Psoas muscle (tissue), 8 donors: ENCODE measurements around the gene CYBC1. TPM values are rescaled to one million over a fixed set of nuclear protein-coding genes. Genes with fewer than 3 reads are reported as not detected.

Source experiments
- ATAC-seq, 4 donors: fragments of 200-7000 bp; cut with Tn5 transposase; one replicate each; pipeline ENCODE4 v1.9.1; 2020; ENCODE audit warnings: moderate library complexity in 3 of 4, mild to moderate bottlenecking in 2 of 4
- DNase-seq, 2 donors: peaks; one replicate each; pipeline ENCODE4 v3.0.0-alpha.2; 2020
- H3K27ac ChIP-seq: fragments of 200-600 bp; one replicate; pipeline ENCODE4 v1.8.0; 2022
- H3K27me3 ChIP-seq, 3 donors: fragments of 200-600 bp in 1 of 3; one replicate each; pipeline versions ENCODE4 v1.6.1 to v1.8.0; 2013 to 2022; ENCODE audit warnings: low read length in 2 of 3, mild to moderate bottlenecking in 2 of 3, moderate library complexity in 1 of 3; ENCODE audit not compliant: insufficient read depth in 3 of 3
- H3K36me3 ChIP-seq, 2 donors: fragments of 200-600 bp in 1 of 2; one replicate each; pipeline versions ENCODE4 v1.6.1 to v1.8.0; 2013 to 2022; ENCODE audit warnings: low read depth in 1 of 2, mild to moderate bottlenecking in 1 of 2, moderate library complexity in 1 of 2; ENCODE audit not compliant: insufficient read depth in 1 of 2
- H3K4me1 ChIP-seq: fragments of 200-600 bp; one replicate; pipeline ENCODE4 v1.8.0; 2022
- H3K4me3 ChIP-seq: fragments of 200-600 bp; one replicate; pipeline ENCODE4 v1.8.0; 2022; ENCODE audit warnings: mild to moderate bottlenecking
- H3K9me3 ChIP-seq: fragments of 200-600 bp; one replicate; pipeline ENCODE4 v1.8.0; 2022
- WGBS, 3 donors: extraction: QIAGEN DNeasy Blood & Tissue Kit; methylation state at CpG; one replicate each; pipeline versions ENCODE4 v1.1.6 to v1.1.7; 2013; 5-methylcytosine and 5-hydroxymethylcytosine counted together
- intact Hi-C, 2 donors: fragments of 100-400 bp; cut with DNase I; formaldehyde crosslinking; loops; one replicate each; pipeline versions ENCODE4 v1.11.0 to v1.14.2; 2022
- polyA plus RNA-seq, 3 donors: library from polyadenylated mRNA; stranded (reverse); fragments of 200-250 nt; gene quantifications; one replicate each; pipeline ENCODE4 v1.2.3, GENCODE V29; 2013
- total RNA-seq, 4 donors: library from RNA; stranded (reverse); fragmentation: NEBNext Ultra II Directional in 2 of 4; extraction: Animal tissue kit (Norgen Biotek cat#: 25700) in 2 of 4; gene quantifications; one replicate each; pipeline versions ENCODE4 v1.2.1 to v1.2.4, GENCODE V29; 2021 to 2023
- TF ChIP-seq, protein P1 (sequence below): fragments of 200-600 bp; IDR thresholded peaks from one replicate; pipeline ENCODE4 v1.8.0; 2022; ENCODE audit warnings: antibody characterized with exemption
- donor health status: healthy with polysubstance abuse.
- donor health status: DM: no; HTN: no; CAD: no; lungs with moderate emphysema.
- donor health status: Bipolar disorder and iron deficiency.
- donor health status: healthy.
- donor health status: DM: yes; HTN: yes; CAD: no.
- donor health status: DM: no; HTN: no; CAD: no.
- donor health status: DM: no; HTN: no; CAD: no.
- donor health status: DM: yes; HTN: yes; CAD: no.

The CYBC1 gene
- total and polyA plus RNA-seq, 7 donors, result 14.4 to 31.6 (median 19.1) TPM

DNA sequence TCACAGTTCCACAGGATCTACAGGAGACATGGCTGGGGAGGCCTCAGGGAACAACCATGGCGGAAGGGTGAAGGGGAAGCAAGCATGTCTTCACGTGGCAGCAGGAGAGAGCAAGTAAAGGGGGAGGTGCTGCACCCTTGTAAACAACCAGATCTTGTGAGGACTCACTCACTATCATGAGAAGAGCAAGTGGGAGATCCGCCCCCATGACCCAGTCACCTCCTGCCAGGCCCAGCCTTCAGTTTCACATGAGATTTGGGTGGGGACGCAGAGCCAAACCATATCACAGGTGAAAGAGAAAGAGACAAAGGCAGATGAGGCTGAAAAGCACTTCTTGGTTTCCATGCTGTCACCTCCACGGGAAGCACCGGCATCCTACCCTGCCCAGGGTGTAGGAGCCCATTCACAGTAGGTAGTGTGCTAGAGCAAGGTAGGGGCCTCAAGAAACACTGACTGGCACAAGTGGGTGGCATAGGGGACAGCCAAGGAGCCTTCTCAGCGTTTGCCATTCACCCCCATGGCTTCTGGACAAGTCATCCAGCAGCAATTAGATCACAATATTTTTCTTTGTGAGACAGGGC is 14.6 kb upstream of the CYBC1 start:
- 86 to 90% (median 90%) methylated on average over 7 of the region's 7 CpGs for WGBS, 3 donors
- Histone ChIP-seq H3K4me3 (no peak overlapping the region), H3K4me1 (no peaks in the 10 kb centered on the region), H3K36me3 (peaks cover 11 to 100% of the 10 kb centered on the region in 2 donors), H3K27me3 (no peaks in the 10 kb centered on the region), H3K27ac (no peak overlapping the region), H3K9me3 (no peaks in the 10 kb centered on the region)
- DNase-seq (peak in 1 of 2 donors; percentile 28), ATAC-seq (no peak)
- TF ChIP-seq, protein P1, sequence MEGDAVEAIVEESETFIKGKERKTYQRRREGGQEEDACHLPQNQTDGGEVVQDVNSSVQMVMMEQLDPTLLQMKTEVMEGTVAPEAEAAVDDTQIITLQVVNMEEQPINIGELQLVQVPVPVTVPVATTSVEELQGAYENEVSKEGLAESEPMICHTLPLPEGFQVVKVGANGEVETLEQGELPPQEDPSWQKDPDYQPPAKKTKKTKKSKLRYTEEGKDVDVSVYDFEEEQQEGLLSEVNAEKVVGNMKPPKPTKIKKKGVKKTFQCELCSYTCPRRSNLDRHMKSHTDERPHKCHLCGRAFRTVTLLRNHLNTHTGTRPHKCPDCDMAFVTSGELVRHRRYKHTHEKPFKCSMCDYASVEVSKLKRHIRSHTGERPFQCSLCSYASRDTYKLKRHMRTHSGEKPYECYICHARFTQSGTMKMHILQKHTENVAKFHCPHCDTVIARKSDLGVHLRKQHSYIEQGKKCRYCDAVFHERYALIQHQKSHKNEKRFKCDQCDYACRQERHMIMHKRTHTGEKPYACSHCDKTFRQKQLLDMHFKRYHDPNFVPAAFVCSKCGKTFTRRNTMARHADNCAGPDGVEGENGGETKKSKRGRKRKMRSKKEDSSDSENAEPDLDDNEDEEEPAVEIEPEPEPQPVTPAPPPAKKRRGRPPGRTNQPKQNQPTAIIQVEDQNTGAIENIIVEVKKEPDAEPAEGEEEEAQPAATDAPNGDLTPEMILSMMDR, result no peak
- intact Hi-C loops, result no loop called here

DNA sequence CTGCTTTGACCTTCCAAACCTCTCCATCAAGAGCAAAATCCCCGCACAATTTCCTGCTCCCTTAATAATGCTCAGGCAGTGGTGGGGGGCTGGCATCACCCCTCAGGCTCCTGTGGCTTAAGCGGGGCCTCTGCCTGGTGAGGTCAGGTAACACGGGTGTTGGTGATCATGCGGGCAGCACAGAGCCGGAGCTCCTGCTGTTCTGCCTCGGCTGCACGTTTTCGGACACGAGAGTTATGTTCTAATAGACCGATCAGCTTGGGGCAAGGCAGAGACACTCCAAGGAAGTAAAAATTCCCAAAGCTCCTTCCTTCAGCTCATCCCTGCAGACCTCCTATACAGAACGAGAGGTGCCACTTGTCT is 14.0 kb upstream of the CYBC1 start:
- 80 to 86% (median 83%) methylated on average over 11 of the region's 11 CpGs for WGBS, 3 donors
- Histone ChIP-seq H3K4me3 (no peak overlapping the region), H3K27ac (no peak overlapping the region), H3K9me3 (no peaks in the 10 kb centered on the region), H3K36me3 (peaks cover 9 to 98% of the 10 kb centered on the region in 2 donors), H3K27me3 (no peaks in the 10 kb centered on the region), H3K4me1 (peaks cover 4% of the 10 kb centered on the region)
- peak in 1 of 2 donors; percentile 27 for DNase-seq
- ATAC-seq, result no peak
- TF ChIP-seq, protein P1, result no peak
- intact Hi-C loops, result no loop called here

DNA sequence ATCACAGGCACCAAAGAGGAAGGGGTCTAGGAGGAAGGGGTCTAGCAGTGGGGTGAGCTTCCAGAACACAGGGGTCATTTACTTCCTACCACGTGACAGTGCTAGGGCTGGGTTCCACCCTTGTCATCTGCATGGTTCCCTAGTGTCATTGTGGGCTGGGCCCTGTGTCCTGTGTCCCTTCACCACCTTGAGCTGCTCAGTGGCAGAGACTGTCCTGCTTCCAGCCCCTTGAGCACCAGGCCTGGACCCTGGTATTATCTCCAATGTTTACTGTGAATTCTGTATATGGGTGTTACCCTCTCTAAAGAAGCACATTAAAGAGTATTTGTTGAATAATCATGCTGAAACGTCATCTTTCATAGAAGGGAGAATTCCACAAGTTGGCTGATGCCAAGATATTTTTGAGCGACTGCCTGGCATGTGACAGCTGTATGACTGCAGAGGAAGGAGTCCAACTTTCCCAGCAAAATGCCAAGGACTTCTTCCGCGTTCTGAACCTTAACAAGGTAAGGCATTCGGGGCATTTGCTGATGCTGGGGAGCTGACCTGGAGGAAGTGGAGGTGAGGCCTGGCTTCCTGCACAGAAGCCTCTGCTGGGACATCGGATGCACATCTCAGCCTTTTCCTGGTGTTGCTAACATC is 13.5 kb upstream of the CYBC1 start:
- Histone ChIP-seq H3K27ac (no peak overlapping the region), H3K4me1 (peaks cover 8% of the 10 kb centered on the region), H3K9me3 (no peaks in the 10 kb centered on the region), H3K27me3 (no peaks in the 10 kb centered on the region), H3K4me3 (no peak overlapping the region), H3K36me3 (peaks cover 5 to 93% of the 10 kb centered on the region in 2 donors)
- TF ChIP-seq, protein P1, result no peak
- WGBS, 3 donors, result 29 to 38% (median 32%) methylated on average over 7 of the region's 7 CpGs
- peak in 1 of 2 donors; percentile 19 for DNase-seq
- ATAC-seq, result no peak
- intact Hi-C loops, result no loop called here

DNA sequence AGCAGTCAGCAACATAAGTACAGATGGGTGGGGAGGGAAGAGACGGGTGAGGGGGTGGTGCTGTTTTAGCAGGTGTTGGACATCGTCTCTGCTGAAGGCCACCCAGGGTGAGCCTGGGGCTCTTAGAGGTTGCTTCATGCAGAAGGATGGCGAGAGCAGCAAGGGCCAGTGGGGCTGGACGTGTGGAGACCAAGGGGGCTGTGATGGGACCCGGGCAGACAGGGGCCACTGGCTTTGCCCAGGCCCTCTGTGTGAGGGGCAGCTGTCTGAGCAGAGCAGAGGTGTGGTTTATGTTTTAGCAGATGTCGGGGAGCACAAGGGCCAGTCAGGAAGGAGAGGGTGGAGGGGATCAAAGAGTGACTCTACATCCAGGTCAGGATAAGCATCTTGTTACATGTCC is 12.8 kb upstream of the CYBC1 start:
- intact Hi-C loops, result no loop called here
- TF ChIP-seq, protein P1, result no peak
- H3K27ac ChIP-seq, result no peak overlapping the region
- no peaks in the 10 kb centered on the region for H3K27me3 ChIP-seq
- peaks cover 8% of the 10 kb centered on the region for H3K4me1 ChIP-seq
- H3K36me3 ChIP-seq, result peaks cover 3 to 86% of the 10 kb centered on the region in 2 donors
- 72 to 77% (median 73%) methylated on average over 6 of the region's 6 CpGs for WGBS, 3 donors
- no peak for ATAC-seq
- DNase-seq, result peak in 1 of 2 donors; percentile 38
- H3K9me3 ChIP-seq, result no peaks in the 10 kb centered on the region
- no peak overlapping the region for H3K4me3 ChIP-seq
